ENCODE measurements around the gene AREL1.

DNA sequence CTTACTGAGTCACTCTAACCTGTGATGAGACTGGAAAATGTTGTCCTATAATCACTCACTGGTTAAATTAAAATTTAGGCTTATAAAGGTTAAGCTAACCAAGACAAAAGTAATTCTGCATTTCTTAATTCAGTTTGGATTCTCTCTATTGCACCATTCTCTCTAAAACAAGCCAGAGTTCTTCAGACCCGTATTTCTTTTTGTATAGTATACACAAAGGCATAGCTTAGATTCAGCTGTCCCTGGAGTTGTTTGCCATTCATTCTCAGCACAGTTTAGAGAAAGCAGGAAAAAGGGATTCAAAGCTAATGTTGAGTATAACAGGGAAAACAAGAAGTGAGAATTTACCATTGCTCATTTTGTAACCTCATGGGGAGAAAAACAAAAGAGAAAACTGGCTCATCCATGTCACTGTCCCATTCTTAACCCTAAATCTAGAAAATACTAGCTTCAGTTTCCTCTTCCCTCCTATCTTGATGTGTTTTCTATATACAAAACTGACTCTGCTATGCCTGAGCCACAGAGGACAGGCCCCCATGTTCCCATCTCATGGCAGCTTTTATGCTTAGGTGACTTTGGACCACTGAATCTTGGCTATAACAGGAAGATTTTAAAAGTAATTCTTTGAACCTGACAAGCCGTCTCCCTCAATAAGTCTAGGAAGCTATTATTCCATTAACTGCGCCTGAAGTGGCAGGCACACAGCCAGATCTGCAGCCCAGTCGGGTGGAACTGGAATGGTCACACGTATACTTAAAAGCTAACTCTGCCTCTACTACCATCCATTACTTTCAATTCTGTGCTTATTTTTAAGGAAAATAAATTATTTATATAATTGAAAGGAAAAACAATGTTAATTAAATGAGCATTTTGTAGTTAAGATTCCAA lies 7.0 kb downstream of the AREL1 start:
- TF ChIP-seq POLR2A (IDR thresholded peaks at IDR 0.05; ENCODE audit: control extremely low read depth in 1 of 2, low read depth in 2 of 2, low read length in 2 of 2) (no peak), TAF1 (IDR thresholded peaks at IDR 0.05; ENCODE audit: low read depth, low read length) (no peak)
- TF ChIP-seq, protein P1, sequence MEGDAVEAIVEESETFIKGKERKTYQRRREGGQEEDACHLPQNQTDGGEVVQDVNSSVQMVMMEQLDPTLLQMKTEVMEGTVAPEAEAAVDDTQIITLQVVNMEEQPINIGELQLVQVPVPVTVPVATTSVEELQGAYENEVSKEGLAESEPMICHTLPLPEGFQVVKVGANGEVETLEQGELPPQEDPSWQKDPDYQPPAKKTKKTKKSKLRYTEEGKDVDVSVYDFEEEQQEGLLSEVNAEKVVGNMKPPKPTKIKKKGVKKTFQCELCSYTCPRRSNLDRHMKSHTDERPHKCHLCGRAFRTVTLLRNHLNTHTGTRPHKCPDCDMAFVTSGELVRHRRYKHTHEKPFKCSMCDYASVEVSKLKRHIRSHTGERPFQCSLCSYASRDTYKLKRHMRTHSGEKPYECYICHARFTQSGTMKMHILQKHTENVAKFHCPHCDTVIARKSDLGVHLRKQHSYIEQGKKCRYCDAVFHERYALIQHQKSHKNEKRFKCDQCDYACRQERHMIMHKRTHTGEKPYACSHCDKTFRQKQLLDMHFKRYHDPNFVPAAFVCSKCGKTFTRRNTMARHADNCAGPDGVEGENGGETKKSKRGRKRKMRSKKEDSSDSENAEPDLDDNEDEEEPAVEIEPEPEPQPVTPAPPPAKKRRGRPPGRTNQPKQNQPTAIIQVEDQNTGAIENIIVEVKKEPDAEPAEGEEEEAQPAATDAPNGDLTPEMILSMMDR (IDR thresholded peaks at IDR 0.05; ENCODE audit: control extremely low read depth in 1 of 3, insufficient read depth in 1 of 3, low read depth in 1 of 3, low read length in 3 of 3): no peak
